B cell (primary cell): ENCODE results near the gene SYTL1. TPM values are rescaled to one million over a fixed set of nuclear protein-coding genes. Genes with fewer than 3 reads are reported as not detected.

Experiments
- ATAC-seq: fragments of 200-7000 bp; cut with Tn5 transposase; one replicate; pipeline ENCODE4 v1.10.0; 2021; ENCODE audit warnings: low read depth, mild to moderate bottlenecking, moderate number of reproducible peaks, moderate library complexity
- CTCF ChIA-PET: fragments of 350-600 bp; sonication (Branson Sonifier 250); formaldehyde crosslinking; loops from one replicate; lab custom pipeline; 2021; ENCODE audit warnings: antibody characterized with exemption, inconsistent platforms; lab: Charles Lee
- POLR2A ChIA-PET: fragments of 350-600 bp; sonication (Branson Sonifier 250); formaldehyde crosslinking; loops from one replicate; lab custom pipeline; 2021; ENCODE audit warnings: antibody characterized with exemption; lab: Charles Lee
- DNase-seq: peaks from one replicate; pipeline ENCODE4 v3.0.0; 2013
- H2AFZ ChIP-seq: 2 replicates; pipeline ENCODE4 v1.6.1; 2012; ENCODE audit warnings: mild to moderate bottlenecking, low read depth, low read length; ENCODE audit not compliant: insufficient read depth, poor library complexity, severe bottlenecking
- H3K27ac ChIP-seq, 2 donors: 1 replicate in 1 of 2; 2 replicates in 1 of 2; pipeline ENCODE4 v1.5.1; 2012 to 2013; ENCODE audit warnings: low read length in 2 of 2, mild to moderate bottlenecking in 2 of 2, moderate library complexity in 1 of 2
- H3K27me3 ChIP-seq, 4 experiments: fragments of 200-600 bp in 1 of 4; sonication (generic) in 1 of 4; replicated peaks in 1 of 4; 1 replicate in 2 of 4; 2 replicates in 2 of 4; pipeline versions ENCODE4 v1.6.1 to v1.7.0; 2013 to 2016; ENCODE audit warnings: low read length in 3 of 4, mild to moderate bottlenecking in 2 of 4, mixed read lengths in 1 of 4, moderate library complexity in 1 of 4; ENCODE audit not compliant: insufficient read depth in 4 of 4, control insufficient read depth in 3 of 4; ENCODE audit errors: control extremely low read depth in 1 of 4
- H3K36me3 ChIP-seq, 2 experiments: replicated peaks in 1 of 2; 1 replicate in 1 of 2; 2 replicates in 1 of 2; pipeline versions ENCODE4 v1.6.1 to v1.7.1; 2013; ENCODE audit warnings: low read length in 1 of 2; ENCODE audit not compliant: insufficient read depth in 2 of 2, control insufficient read depth in 1 of 2; ENCODE audit errors: control extremely low read depth in 1 of 2, extremely low read depth in 1 of 2
- H3K4me1 ChIP-seq, 2 donors: fragments of 200-600 bp in 1 of 2; sonication (generic) in 1 of 2; 1 replicate in 1 of 2; 2 replicates in 1 of 2; pipeline versions ENCODE4 v1.5.1 to v1.6.1; 2013 to 2017; ENCODE audit warnings: low read length in 2 of 2; ENCODE audit not compliant: control insufficient read depth in 2 of 2, insufficient read depth in 2 of 2
- H3K4me2 ChIP-seq: replicated peaks from 2 replicates; pipeline ENCODE3; 2012; ENCODE audit warnings: mild to moderate bottlenecking, low read depth, low read length; ENCODE audit not compliant: poor library complexity, severe bottlenecking
- H3K4me3 ChIP-seq, 5 experiments: fragments of 200-600 bp in 1 of 5; sonication (generic) in 1 of 5; 1 replicate in 3 of 5; 2 replicates in 2 of 5; pipeline versions ENCODE4 v1.5.1 to v1.7.0; 2011 to 2016; ENCODE audit warnings: low read length in 4 of 5, mild to moderate bottlenecking in 4 of 5, low read depth in 2 of 5, control low read depth in 1 of 5, moderate library complexity in 1 of 5; ENCODE audit not compliant: insufficient read depth in 1 of 5; ENCODE audit errors: control extremely low read depth in 1 of 5, extremely low read depth in 1 of 5
- H3K79me2 ChIP-seq: fragments of 200-600 bp; sonication (generic); one replicate; pipeline ENCODE4 v1.6.0; 2016; ENCODE audit warnings: low read length; ENCODE audit not compliant: control insufficient read depth, insufficient read depth
- H3K9ac ChIP-seq: fragments of 200-600 bp; sonication (generic); 2 replicates; pipeline ENCODE4 v1.6.1; 2017; ENCODE audit warnings: mild to moderate bottlenecking, low read length, moderate library complexity
- H3K9me3 ChIP-seq, 3 donors: one replicate each; pipeline versions ENCODE4 v1.6.1 to v1.7.1; 2013; ENCODE audit warnings: low read length in 2 of 3; ENCODE audit not compliant: control insufficient read depth in 2 of 3, insufficient read depth in 1 of 3; ENCODE audit errors: control extremely low read depth in 1 of 3
- H4K20me1 ChIP-seq: 2 replicates; pipeline ENCODE4 v1.6.0; 2012; ENCODE audit warnings: mild to moderate bottlenecking, low read length; ENCODE audit not compliant: insufficient read depth, control insufficient read depth, poor library complexity, severe bottlenecking
- H3K27ac Mint-ChIP-seq: one replicate; pipeline ENCODE4 v1.8.0; 2021; ENCODE audit warnings: mixed read lengths
- H3K27me3 Mint-ChIP-seq: one replicate; pipeline ENCODE4 v1.8.0; 2021; ENCODE audit warnings: mixed read lengths
- H3K4me1 Mint-ChIP-seq: one replicate; pipeline ENCODE4 v1.8.0; 2021; ENCODE audit warnings: mixed read lengths
- H3K4me3 Mint-ChIP-seq: one replicate; pipeline ENCODE4 v1.8.0; 2021; ENCODE audit warnings: mixed read lengths
- H3K9me3 Mint-ChIP-seq: one replicate; pipeline ENCODE4 v1.8.0; 2022; ENCODE audit warnings: mixed read lengths; ENCODE audit not compliant: insufficient read depth
- EZH2 ChIP-seq: IDR thresholded peaks from 2 replicates; pipeline ENCODE4 v1.6.1; 2012; ENCODE audit warnings: borderline replicate concordance, low read depth, mild to moderate bottlenecking, moderate library complexity, low read length; ENCODE audit not compliant: insufficient read depth, poor library complexity, severe bottlenecking
- WGBS: methylation state at CpG from one replicate; pipeline ENCODE4 v1.1.5; 2013; ENCODE audit warnings: missing lambda C conversion rate; ENCODE audit not compliant: insufficient coverage; 5-methylcytosine and 5-hydroxymethylcytosine counted together
- intact Hi-C: fragments of 100-400 bp; cut with micrococcal nuclease; formaldehyde crosslinking; loops from one replicate; pipeline ENCODE4 v1.10.0; 2022
- polyA plus RNA-seq: library from polyadenylated mRNA; depleted of rRNA; stranded (reverse); fragments of >200 nt; gene quantifications from 2 replicates; pipeline ENCODE4 v1.2.3, GENCODE V29; 2012
- total RNA-seq, 2 donors: library from RNA; stranded (reverse); fragments of 120-200 nt in 1 of 2; gene quantifications; 1 replicate in 1 of 2; 2 replicates in 1 of 2; pipeline versions ENCODE4 v1.2.3 to v1.2.4, GENCODE V29; 2013 to 2022
- TF ChIP-seq, protein P1 (sequence below): fragments of 200-600 bp; IDR thresholded peaks from one replicate; pipeline ENCODE4 v1.8.0; 2022; ENCODE audit warnings: antibody characterized with exemption, mild to moderate bottlenecking

SYTL1 gene
- total and polyA plus RNA-seq, 2 donors (not counting 1 experiment from before 2014, with no cell fraction given): 159 to 444 TPM

DNA sequence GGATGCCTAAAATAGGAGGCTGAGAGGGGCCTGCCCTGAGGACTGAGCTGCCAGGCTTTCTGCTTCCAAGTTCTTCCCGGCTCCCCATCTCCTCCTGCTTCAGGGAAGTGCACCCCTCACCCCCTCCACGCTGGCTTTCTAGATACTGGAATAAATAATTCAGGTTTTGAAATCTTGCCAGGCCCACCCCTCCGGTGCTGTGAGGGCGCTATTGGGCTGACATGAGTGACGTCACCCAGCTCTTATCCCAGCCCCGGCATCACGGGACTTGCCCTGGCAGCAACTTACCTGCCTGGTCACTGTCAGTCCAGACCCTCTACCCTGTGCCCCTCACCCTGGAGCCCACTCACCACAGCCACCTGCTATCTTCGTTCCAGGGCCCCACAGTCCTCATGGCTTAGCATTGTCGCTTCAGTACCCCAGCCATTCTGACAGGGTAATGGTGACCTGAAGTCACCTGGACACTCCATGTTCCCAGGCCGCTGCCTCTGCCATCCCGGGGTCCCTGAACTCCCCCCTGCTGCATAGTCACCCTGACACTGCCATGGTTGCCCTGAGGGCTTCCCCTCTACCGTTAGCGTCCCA, 49.8 kb downstream of the SYTL1 start:
- ATAC-seq (no peak), DNase-seq (peak; percentile 66)
- H3K4me2 ChIP-seq: peak overlapping the region; percentile 96
- H3K9ac ChIP-seq: peak overlapping the region; percentile 52
- ChIA-PET CTCF (interaction anchor here (0.7 to 9.4 kb wide), 23 partner anchors 10 to 394 kb away, joined by 3 to 297 read pairs (median 6); partner anchors contain the start of genes MAP3K6 and SYTL1), POLR2A (no interaction called here)
- no peaks in the 10 kb centered on the region for H3K9me3 ChIP-seq
- no peak overlapping the region for H3K27ac ChIP-seq
- WGBS: 11% methylated on average over 13 of the region's 13 CpGs
- peak overlapping the region in 3 of 5 experiments; percentile 39 to 60 (median 59) for H3K4me3 ChIP-seq
- TF ChIP-seq, protein P1, sequence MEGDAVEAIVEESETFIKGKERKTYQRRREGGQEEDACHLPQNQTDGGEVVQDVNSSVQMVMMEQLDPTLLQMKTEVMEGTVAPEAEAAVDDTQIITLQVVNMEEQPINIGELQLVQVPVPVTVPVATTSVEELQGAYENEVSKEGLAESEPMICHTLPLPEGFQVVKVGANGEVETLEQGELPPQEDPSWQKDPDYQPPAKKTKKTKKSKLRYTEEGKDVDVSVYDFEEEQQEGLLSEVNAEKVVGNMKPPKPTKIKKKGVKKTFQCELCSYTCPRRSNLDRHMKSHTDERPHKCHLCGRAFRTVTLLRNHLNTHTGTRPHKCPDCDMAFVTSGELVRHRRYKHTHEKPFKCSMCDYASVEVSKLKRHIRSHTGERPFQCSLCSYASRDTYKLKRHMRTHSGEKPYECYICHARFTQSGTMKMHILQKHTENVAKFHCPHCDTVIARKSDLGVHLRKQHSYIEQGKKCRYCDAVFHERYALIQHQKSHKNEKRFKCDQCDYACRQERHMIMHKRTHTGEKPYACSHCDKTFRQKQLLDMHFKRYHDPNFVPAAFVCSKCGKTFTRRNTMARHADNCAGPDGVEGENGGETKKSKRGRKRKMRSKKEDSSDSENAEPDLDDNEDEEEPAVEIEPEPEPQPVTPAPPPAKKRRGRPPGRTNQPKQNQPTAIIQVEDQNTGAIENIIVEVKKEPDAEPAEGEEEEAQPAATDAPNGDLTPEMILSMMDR: no peak
- no peak for TF ChIP-seq EZH2
- Mint-ChIP-seq H3K9me3 (no peaks in the 10 kb centered on the region), H3K27me3 (peaks cover 3% of the 10 kb centered on the region), H3K4me1 (peaks cover 22% of the 10 kb centered on the region), H3K4me3 (peak overlapping the region; percentile 81), H3K27ac (peak overlapping the region; percentile 67)
- H2AFZ ChIP-seq: peak overlapping the region; percentile 75
- peaks cover 12 to 24% of the 10 kb centered on the region in 2 donors for H3K4me1 ChIP-seq
- no peaks in the 10 kb centered on the region for H3K36me3 ChIP-seq
- no peaks in the 10 kb centered on the region for H4K20me1 ChIP-seq
- no peaks in the 10 kb centered on the region for H3K27me3 ChIP-seq
- intact Hi-C loops: loop anchor here (1.0 to 10.0 kb wide), 4 partner anchors 157 to 292 kb away; partner anchors contain the start of genes AHDC1 and WDTC1
- no peaks in the 10 kb centered on the region for H3K79me2 ChIP-seq

DNA sequence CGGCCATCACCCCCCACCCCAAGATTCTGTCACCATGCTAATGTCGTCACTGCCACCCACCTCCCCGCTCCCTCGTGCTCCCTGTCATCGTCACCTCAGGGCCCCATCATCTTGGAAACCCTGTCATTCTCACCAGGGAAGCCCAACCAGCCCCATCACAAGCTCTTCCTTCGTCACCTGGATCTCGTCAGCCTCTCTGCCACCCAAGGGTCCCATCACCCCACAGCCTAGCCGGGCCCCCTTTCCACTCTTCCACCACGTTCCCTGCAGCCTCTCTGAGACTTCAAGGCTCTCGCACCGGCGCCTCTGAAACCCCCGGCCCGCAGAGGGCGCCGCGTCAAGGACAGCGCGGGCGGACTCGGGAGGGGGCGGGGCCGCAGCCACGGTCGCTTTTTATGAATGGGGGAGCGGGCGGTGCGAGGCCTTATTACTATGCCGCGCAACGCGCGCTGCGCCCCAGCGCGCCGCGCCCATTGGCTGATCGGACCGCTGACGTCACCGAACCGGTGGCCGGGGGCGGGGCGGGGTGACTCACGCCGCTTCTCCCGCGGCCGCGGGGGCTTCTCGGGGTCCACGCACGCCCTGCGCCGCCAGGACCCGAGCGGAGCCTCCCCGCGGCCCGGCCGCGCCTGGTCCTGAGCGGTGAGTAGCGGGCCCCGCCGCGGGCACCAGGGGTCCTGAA, 50.4 kb downstream of the SYTL1 start, which contains the start of gene GPR3:
TSS of gene GPR3 (plus strand) at position 527 of the 682 bp plus-strand sequence. CDS start 1,177 bp downstream, outside the sequence.
- H3K36me3 ChIP-seq: no peaks in the 10 kb centered on the region
- POLR2A ChIA-PET: no interaction called here
- H3K4me3 ChIP-seq: peak within 1 kb of the TSS in 4 of 5 experiments; percentile 34 to 60 (median 56)
- peak within 1 kb of the TSS; percentile 75 for H2AFZ ChIP-seq
- Mint-ChIP-seq H3K27me3 (peaks cover 3% of the 10 kb centered on the region), H3K27ac (peak within 1 kb of the TSS; percentile 67), H3K4me1 (peaks cover 22% of the 10 kb centered on the region), H3K4me3 (peak within 1 kb of the TSS; percentile 81), H3K9me3 (no peaks in the 10 kb centered on the region)
- 1% methylated on average over 67 of the region's 69 CpGs for WGBS
- no peaks in the 10 kb centered on the region for H3K9me3 ChIP-seq
- H3K4me1 ChIP-seq: peaks cover 12 to 24% of the 10 kb centered on the region in 2 donors
- no peaks in the 10 kb centered on the region for H4K20me1 ChIP-seq
- DNase-seq (peak; percentile 96), ATAC-seq (peak; percentile 91)
- peak within 1 kb of the TSS; percentile 68 for H3K9ac ChIP-seq
- no peaks in the 10 kb centered on the region for H3K79me2 ChIP-seq
- TF ChIP-seq, protein P1: peak; percentile 65
- TF ChIP-seq EZH2: no peak
- intact Hi-C loops: loop anchor here (1.0 to 10.0 kb wide), 4 partner anchors 157 to 293 kb away; partner anchors contain the start of genes AHDC1 and WDTC1
- H3K4me2 ChIP-seq: peak within 1 kb of the TSS; percentile 96
- H3K27ac ChIP-seq: peak within 1 kb of the TSS in 1 of 2 donors; percentile 50
- no peaks in the 10 kb centered on the region for H3K27me3 ChIP-seq
- CTCF ChIA-PET: interaction anchor here (1.0 to 9.4 kb wide), 13 partner anchors 11 to 277 kb away, joined by 3 to 297 read pairs (median 9); partner anchors contain the start of genes MAP3K6 and SYTL1
